Neural crest cell (in vitro differentiated cells): ENCODE measurements around the gene CMSS1. TPM values are rescaled to one million over a fixed set of nuclear protein-coding genes. Genes with fewer than 3 reads are reported as not detected.

Experiments used
- DNase-seq: peaks from one replicate; pipeline ENCODE4 v3.0.0; 2021; ENCODE audit warnings: low read depth, mixed read lengths, low spot score
- H3K27ac Mint-ChIP-seq: one replicate; pipeline ENCODE4 v1.8.0; 2021; ENCODE audit warnings: mild to moderate bottlenecking, mixed read lengths; ENCODE audit not compliant: unreplicated experiment
- H3K27me3 Mint-ChIP-seq: 2 replicates; pipeline ENCODE4 v1.8.0; 2021; ENCODE audit warnings: low read depth, mild to moderate bottlenecking, mixed read lengths
- H3K36me3 Mint-ChIP-seq: 2 replicates; pipeline ENCODE4 v1.8.0; 2021; ENCODE audit warnings: low read depth, mild to moderate bottlenecking, mixed read lengths
- H3K4me1 Mint-ChIP-seq: 2 replicates; pipeline ENCODE4 v1.8.0; 2021; ENCODE audit warnings: mixed read lengths
- H3K4me3 Mint-ChIP-seq: one replicate; pipeline ENCODE4 v1.8.0; 2021; ENCODE audit warnings: mild to moderate bottlenecking, mixed read lengths
- H3K9me3 Mint-ChIP-seq: 2 replicates; pipeline ENCODE4 v1.8.0; 2021; ENCODE audit warnings: mixed read lengths
- CTCF ChIP-seq: fragments of 200-600 bp; sonication (generic); conservative IDR thresholded peaks from 2 replicates; pipeline ENCODE4 v1.5.0; 2021; ENCODE audit warnings: antibody characterized with exemption, mild to moderate bottlenecking
- total RNA-seq: library from RNA; stranded (reverse); gene quantifications from 2 replicates; pipeline ENCODE4 v1.2.1, GENCODE V29; 2021

CMSS1 gene
- total RNA-seq, 1 donor from 2014 or later, result 60.9 TPM

DNA sequence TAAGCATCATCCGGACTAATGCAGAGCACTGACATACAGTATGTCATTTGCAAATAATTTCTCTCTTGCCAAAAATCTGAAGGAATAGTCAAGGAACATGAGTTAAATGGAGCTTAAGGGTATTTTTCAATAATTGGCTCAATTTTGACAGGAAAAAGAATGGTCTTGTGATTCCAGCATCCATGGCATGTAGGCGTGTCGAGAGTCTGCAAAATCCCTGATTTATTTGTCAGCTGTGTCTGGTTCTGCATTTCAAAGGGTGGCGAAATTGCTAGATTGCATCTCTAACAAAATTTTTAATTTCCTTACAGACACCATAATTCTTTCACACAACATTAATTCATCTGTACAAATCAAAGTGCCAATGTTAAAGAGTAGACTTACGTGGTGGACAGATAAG, 377.7 kb downstream of the CMSS1 start:
- Mint-ChIP-seq H3K4me1 (peaks cover 4% of the 10 kb centered on the region), H3K36me3 (peaks cover 2% of the 10 kb centered on the region), H3K9me3 (peaks cover 5% of the 10 kb centered on the region), H3K27ac (no peak overlapping the region), H3K4me3 (no peak overlapping the region), H3K27me3 (no peaks in the 10 kb centered on the region)
- TF ChIP-seq CTCF, result no peak
- DNase-seq, result no peak

- H3K36me3 Mint-ChIP-seq, result no peaks in the 10 kb centered on the region
- TF ChIP-seq CTCF, result no peak
- DNase-seq, result no peak
- no peaks in the 10 kb centered on the region for H3K4me1 Mint-ChIP-seq
- H3K27me3 Mint-ChIP-seq, result no peaks in the 10 kb centered on the region
- H3K27ac Mint-ChIP-seq, result no peak overlapping the region
- peaks cover 3% of the 10 kb centered on the region for H3K9me3 Mint-ChIP-seq
- no peak overlapping the region for H3K4me3 Mint-ChIP-seq
These were observed 380.2 kb downstream of the CMSS1 start for GRCh38 chr3:100197876-100198275.

DNA sequence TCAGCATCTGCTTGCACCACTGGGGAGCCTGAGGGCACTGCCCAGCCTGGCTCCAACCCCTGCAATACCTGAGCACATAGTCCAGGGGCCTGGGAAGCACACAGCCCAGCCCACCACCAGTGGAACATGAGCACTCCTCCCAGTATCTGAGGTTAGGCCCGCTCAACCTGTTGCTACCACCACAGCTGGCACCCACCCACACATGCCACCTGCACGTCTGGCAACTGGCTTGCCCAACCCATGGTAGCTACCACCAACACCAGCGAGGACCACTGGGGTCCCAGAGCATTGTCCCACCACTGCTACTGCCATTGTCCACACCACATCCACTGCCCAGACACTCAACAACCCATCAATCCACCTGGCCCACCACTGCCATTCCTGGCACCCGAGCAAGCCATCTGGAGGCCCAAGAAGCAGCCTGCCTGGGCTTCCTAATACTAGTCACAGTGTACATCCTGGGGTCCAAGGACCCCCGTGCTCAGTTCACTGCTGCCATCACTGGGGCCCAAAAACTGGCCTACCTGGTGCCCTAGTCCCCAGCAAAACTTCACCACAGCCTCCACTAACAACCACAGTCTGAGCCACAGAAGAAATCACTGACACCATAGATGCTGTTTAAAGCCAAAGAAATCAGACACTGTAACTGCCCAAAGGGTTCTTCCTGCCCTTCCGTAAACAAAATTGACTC, 381.1 kb downstream of the CMSS1 start:
- Mint-ChIP-seq H3K27ac (peak overlapping the region; percentile 87), H3K4me3 (no peak overlapping the region), H3K27me3 (no peaks in the 10 kb centered on the region), H3K4me1 (no peaks in the 10 kb centered on the region), H3K9me3 (peaks cover 3% of the 10 kb centered on the region), H3K36me3 (no peaks in the 10 kb centered on the region)
- TF ChIP-seq CTCF, result no peak
- no peak for DNase-seq

DNA sequence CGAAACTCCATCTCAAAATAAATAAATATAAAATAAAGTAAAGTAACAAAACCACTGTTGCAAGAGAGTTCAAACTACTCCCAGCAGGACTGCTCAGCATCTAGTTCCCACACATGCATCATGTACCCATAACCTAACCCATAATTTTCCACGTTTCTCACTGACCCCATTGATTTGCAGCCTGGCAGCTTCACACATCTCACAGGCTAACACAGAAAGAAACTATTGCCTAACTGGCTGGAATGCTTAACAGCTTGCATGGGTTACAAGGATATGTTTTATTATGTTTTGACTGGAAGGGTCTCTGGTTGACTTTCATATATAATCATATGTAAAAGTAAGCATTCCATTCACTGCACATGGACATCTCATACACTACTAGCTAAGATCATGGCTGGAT, 387.5 kb downstream of the CMSS1 start:
- Mint-ChIP-seq H3K4me1 (peaks cover 23% of the 10 kb centered on the region), H3K9me3 (peaks cover 4% of the 10 kb centered on the region), H3K36me3 (peaks cover 2% of the 10 kb centered on the region), H3K27ac (no peak overlapping the region), H3K27me3 (no peaks in the 10 kb centered on the region), H3K4me3 (no peak overlapping the region)
- TF ChIP-seq CTCF, result no peak
- DNase-seq, result no peak

GRCh38 chr3:100206687-100207086, 389.0 kb downstream of the CMSS1 start:
- Mint-ChIP-seq H3K27ac (no peak overlapping the region), H3K4me1 (peaks cover 39% of the 10 kb centered on the region), H3K27me3 (no peaks in the 10 kb centered on the region), H3K4me3 (no peak overlapping the region), H3K36me3 (peaks cover 5% of the 10 kb centered on the region), H3K9me3 (peaks cover 6% of the 10 kb centered on the region)
- DNase-seq, result no peak
- TF ChIP-seq CTCF, result no peak
